ENCODE data around the gene KRTAP1-4. TPM values are rescaled to one million over a fixed set of nuclear protein-coding genes. Genes with fewer than 3 reads are reported as not detected.
"Not testable (repeated sequence)": the region's sequence is repeated elsewhere in the genome, so short reads cannot be mapped to it uniquely, and the experiment has no call there.

The KRTAP1-4 gene
- total RNA-seq, 1 donor from 2014 or later: not detected

DNA sequence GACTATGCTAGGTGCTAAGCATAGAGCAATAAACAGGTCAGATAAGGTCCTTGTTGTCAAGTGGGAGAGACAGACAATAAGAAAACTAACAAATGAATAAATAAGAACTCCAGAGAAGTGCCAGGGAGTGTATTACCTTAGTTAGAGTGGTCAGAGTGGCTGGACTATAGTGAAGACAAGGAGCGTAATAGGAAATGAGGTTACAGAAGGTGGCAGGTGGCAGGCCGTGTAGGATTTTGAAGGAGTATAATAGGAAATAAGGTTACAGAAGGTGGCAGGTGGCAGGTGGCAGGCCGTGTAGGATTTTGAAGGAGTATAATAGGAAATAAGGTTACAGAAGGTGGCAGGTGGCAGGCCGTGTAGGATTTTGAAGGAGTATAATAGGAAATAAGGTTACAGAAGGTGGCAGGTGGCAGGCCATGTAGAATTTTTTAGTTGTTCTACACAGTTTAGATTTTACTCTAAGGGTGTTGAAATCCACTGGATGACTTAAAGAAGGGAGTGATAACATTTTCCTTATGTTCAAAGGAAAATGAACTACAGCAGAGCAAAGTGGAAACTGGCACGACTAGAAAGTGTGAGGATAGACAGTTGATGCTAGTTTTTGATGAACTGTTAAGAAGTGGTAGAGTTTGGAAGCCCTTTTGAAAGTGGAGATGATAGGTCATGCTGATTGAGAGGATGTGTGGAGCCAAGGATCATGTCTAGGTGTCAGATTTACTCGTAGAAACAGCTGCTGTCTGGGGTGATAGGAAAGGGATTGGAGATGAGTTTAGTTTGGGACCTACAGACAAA lies 17.5 kb downstream of the KRTAP1-4 start:
- intact Hi-C loops (cut with DNase I): no loop called here
- DNase-seq (ENCODE audit: low spot score) (no peak), ATAC-seq (no peak)

DNA sequence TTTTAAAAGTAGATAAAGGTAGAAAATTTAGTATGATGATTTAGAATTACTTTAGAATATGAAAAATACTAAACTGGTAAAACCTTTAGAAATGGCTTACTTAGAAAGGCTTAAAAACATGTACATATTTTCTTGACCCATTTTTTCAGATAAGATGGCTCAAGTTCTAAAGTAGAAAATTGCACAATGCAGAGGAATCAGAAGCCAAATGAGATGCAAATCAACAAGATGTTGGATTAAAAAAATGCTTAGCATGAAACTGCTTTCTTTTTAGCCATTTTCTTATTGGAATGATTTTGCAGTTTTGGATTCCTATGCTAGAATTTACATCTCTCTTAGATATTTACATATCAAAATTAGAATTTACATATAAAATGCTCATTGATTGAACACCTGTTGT lies 19.6 kb downstream of the KRTAP1-4 start:
- intact Hi-C loops (cut with DNase I): no loop called here
- no peak for DNase-seq (ENCODE audit: low spot score)
- no peak for ATAC-seq

DNA sequence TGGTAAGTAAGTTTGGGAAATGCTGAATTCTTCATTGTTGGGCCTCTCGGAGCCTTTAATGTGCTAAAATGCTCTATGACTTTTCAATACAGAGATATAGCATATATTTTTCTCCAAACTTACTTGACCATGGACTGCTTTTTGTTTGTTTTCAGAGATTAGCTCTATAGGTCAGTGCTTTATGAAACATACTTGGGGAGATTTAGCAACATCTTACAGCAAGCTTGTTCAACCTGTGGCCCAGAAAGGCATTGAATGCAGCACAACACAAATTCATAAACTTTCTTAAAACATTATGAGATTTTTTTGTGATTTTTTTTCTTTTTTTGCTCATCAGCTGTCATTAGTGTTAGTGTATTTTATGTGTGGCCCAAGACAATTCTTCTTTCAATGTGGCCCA lies 20.1 kb downstream of the KRTAP1-4 start:
- DNase-seq (ENCODE audit: low spot score) (no peak), ATAC-seq (no peak)
- intact Hi-C loops (cut with DNase I): no loop called here

DNA sequence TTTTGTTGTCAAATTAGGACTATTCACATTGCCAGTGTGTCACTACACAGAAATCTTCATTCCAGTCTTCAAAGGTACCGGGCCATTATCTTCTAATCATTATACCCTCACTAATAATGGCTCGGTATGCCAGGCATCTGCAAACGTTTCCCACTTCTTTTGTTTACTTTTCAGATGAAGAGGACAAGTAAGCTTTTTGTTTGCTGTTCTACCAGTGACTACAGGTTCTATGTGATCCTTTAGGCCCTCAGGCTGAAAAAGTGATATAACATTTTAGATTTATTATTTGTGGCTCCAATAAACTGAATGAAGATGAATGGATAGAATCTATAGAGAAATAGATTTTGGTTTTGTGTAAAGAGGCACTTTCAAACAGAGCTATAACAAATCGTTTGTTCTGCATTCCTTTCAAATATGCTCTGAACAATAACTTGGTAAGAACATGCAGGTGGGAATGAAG lies 20.7 kb downstream of the KRTAP1-4 start:
- ATAC-seq (no peak), DNase-seq (ENCODE audit: low spot score) (no peak)
- intact Hi-C loops (cut with DNase I): no loop called here

DNA sequence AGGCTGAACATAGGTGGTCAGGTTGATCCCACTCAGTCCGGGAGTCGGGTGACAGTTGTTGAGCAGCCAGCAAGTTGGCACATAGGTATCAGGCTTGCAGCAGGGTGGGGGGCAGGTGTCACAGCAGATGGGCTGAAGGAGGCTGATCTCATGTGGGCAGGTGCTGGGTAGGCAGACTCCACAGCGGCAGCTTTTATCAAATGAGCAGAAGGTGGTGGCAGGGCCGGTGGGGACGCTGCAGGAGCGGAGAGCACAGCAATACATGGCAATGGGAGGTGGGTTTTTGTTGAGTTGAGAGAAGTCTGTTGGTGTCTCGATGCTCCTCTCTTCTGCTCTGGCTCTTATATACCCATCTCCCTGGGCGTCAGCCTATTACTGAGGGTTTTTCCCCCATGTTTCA lies 21.2 kb downstream of the KRTAP1-4 start, which contains the start of gene KRTAP3-1:
Gene KRTAP3-1 (minus strand): TSS at position 318 of the 400 bp plus-strand sequence. CDS start 54 bp downstream, at position 264.
- ATAC-seq (no peak), DNase-seq (ENCODE audit: low spot score) (no peak)
- intact Hi-C loops (cut with DNase I): no loop called here

DNA sequence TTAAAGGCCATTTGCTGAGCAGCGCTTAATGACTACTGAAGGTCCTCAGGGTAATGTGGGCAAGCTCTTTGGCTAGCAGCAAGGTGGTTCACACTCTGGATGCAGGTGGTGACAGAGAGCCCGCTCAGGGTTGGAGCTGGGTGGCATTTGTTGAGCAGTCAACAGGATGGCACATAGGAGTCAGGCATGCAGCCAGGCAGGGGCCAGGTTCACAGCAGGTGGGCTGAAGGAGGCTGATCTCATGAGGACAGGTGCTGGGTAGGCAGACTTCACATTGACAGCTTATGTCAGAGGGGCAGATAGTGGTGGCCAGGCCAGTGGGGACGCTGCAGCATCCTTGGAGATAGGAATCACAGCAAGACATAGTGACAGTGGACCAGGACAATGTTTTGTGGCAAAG lies 25.6 kb downstream of the KRTAP1-4 start:
- ATAC-seq: no peak
- intact Hi-C loops (cut with DNase I): no loop called here

DNA sequence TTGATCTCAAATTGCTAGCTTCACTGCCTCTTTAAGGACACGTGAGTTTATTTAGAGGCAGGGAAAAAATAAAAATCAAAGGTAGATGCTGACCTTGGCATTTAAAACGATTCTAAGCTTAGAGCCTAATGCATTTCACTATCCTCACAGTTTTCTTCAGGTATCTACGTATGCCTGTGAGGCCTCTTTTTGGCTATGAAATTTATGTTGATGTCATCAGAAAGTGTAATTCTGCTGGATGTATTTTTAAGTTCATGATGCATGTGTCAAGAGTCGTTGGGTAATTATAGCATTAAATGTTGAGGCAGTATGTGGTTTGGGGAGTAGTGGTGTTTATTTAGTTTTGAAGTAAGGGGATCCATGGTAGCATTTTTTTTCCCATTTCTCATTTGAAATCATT lies 26.1 kb downstream of the KRTAP1-4 start:
- intact Hi-C loops (cut with DNase I): no loop called here
- DNase-seq (ENCODE audit: low spot score): no peak
- no peak for ATAC-seq

More for the DNA sequence above, 25.6 kb downstream of the KRTAP1-4 start:
- DNase-seq (ENCODE audit: low spot score): no peak

DNA sequence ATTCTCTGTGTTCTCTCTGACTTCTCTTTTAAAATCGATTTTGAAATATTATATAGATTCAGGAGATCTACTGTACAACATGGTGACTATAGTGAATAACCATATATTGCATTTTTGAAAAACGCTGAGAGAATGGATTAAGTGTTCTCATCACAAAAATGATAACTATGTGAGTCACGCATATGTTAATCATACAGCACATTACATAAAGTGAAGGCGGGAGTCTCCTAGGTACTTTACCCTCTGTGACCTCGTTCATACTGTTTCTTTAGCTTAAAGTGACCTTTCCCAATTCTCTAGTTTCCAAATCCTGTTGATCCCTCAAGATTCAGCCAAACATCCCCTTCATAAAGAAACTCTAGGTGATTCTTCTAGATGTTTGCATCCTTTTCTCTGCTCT lies 27.2 kb downstream of the KRTAP1-4 start:
- intact Hi-C loops (cut with DNase I): no loop called here
- DNase-seq (ENCODE audit: low spot score) (no peak), ATAC-seq (no peak)

DNA sequence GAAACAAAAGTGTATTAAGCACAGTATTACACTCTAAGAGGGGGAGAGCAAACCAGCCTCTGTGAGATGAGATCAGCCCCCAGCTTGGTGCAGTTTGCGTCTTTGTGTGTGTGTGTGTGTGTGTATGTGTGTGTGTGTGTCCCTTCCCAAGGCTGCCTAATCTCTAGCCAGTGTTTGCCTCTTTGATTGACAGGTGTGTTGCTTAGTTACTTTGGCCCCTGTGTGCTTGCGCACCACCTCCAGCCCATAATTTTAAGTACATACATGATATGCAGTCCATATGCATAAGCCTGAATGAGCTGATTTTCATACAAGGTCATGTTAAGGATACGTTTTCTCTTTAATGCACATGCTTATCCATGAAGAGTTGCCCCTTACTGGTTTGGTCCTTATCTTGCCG lies 28.2 kb downstream of the KRTAP1-4 start:
- ATAC-seq (no peak), DNase-seq (ENCODE audit: low spot score) (no peak)
- intact Hi-C loops (cut with DNase I): no loop called here

DNA sequence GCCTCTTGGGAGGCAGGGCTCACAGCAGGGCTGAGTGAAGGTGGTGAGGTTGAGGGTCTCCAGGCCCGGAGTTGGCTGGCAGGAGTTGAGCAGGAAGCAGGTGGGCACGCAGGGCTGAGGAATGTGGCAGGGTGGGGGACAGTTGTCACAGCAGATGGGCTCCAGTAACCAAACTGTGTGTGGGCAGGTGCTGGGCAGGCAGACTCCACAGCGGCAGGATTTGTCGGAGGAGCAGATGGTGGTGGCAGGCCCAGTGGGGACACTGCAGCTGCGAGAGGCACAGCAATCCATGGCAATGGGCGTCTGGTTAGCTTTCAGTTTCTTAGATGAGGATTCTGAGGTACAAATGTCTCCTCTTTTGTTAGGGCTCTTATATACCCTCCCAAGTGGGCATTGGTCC lies 30.4 kb downstream of the KRTAP1-4 start, which contains the start of gene KRTAP3-2:
Gene KRTAP3-2 (minus strand): TSS at position 344 of the 400 bp plus-strand sequence. CDS start 53 bp downstream, at position 291.
- intact Hi-C loops (cut with DNase I); ATAC-seq; DNase-seq (ENCODE audit: low spot score): not testable (repeated sequence)

DNA sequence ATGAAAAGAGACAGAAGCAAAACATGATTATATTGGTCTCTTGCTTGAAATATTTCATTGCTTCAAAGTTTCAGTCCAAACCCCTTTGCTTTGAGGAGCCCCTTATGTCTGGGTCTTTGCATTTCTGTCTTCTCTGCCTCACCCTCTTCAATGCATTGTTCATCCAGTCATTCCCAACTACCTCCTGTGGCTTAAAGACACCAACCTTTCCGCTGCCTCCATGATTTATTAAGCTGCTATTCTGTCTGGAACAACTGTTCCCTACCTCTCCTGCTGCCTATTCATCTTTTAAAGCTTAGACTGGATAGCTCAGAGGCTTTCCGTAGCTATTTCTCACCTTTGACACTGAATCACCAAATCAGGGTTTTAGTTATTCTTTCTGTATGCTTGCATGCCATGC lies 32.6 kb downstream of the KRTAP1-4 start:
- no peak for ATAC-seq
- no peak for DNase-seq (ENCODE audit: low spot score)
- intact Hi-C loops (cut with DNase I): no loop called here

DNA sequence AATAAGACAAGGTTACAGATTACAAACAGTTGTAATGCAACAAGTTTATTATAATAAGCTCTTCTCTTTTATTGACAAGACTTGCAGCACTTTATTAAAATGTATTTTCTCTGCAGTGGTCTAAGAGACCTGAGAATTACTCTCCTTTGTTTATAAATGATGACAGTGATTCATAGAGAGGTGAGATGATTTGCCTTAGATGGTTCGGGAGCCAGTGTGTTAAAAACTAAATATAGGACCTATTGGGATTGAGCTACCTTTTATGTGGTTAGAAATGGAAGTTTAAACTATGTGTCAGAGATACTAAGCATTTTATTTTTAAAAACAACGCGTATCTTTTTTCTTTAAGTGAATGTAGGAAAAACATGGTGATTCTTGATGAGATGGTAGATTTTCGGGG lies 33.2 kb downstream of the KRTAP1-4 start:
- ATAC-seq (no peak), DNase-seq (ENCODE audit: low spot score) (no peak)
- intact Hi-C loops (cut with DNase I): no loop called here

DNA sequence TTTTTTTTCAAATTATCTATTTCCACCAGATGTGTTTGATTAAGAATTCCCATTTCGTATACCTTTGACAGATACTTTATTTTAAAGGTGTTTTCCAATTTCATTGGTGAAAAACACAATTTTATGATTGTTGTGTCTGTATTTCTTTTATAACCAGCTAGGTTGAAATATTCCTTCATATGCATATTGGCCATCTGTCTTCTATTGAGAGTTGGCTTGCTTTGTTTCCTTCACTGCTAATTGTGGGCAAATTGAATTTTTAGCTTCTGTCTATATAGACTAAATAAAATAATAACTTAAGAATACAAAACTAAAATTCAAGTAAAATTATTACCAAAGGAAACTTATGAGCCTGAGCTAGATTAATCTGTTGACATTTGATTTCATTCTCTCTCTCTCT lies 34.9 kb downstream of the KRTAP1-4 start:
- DNase-seq (ENCODE audit: low spot score) (no peak), ATAC-seq (no peak)
- intact Hi-C loops (cut with DNase I): no loop called here

DNA sequence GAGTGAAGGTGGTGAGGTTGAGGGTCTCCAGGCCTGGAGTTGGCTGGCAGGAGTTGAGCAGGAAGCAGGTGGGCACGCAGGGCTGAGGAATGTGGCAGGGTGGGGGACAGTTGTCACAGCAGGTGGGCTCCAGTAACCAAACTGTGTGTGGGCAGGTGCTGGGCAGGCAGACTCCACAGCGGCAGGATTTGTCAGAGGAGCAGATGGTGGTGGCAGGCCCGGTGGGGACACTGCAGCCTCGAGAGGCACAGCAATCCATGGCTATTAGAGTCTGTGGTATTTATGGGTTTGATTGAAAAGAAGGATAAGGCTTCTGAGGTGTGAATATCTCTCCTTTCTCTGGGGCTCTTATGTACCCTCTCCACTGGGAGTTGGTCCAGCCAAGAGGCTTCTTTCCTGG lies 36.2 kb downstream of the KRTAP1-4 start, which contains the start of gene KRTAP3-3:
Gene KRTAP3-3 (minus strand): TSS at position 326 of the 400 bp plus-strand sequence. CDS start 67 bp downstream, at position 259.
- ATAC-seq (no peak), DNase-seq (ENCODE audit: low spot score) (no peak)
- intact Hi-C loops (cut with DNase I): no loop called here

DNA sequence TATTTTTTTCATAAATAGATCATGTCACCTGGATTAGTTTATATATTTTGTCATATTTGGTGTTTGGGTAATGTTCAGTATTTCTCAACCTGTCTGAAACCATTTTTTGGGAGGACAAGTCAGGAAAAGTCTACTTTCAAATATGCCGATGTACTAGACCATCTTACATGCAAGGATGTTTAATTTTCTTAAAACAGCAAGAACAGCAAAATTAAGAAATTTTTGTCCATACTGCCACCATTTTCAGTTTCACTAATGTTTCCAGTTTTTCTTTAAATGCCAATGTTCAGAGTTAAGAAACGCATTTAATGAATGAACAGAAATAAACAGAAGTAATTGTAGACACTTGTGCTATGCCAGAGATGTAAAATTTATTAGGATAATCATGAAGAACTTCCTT lies 36.9 kb downstream of the KRTAP1-4 start:
- ATAC-seq (no peak), DNase-seq (ENCODE audit: low spot score) (no peak)
- intact Hi-C loops (cut with DNase I): no loop called here

DNA sequence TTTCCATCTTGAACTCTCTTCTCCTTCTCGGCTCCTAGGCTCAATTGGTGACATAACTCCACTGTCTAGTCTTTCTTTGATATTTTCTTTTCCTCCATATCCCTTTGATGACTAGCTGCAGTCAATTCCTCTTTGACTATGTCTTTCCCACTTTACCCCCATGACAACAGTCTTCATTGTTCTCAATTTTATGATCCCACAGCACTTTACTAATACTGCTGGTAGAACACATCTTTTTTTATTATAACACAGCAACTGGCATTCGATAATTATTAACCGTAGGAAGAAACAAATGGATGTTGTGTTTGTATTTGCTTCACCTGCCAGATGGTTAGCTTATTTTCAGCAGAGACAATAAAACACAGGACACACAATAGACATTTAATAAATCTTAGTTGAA lies 37.3 kb downstream of the KRTAP1-4 start:
- DNase-seq (ENCODE audit: low spot score) (no peak), ATAC-seq (no peak)
- intact Hi-C loops (cut with DNase I): no loop called here

DNA sequence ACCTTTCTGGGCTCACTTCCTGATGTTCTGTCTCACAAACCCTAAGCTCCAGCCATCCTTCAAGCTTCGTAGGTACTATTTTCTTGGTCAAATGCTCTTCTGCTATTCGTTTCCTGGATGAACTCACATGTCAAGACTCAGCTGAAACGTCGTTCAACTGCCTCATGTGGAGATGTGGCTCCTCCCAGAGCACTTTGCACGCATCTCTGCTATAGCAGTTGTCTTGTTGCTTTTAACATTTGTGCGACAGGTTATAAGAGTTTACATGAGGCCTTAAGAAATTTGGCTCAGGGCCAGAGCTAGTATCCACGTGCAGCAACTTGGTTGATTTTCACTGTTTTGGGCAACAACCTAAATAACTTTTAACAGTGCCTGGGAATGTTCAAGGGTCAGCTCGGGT lies 43.1 kb downstream of the KRTAP1-4 start:
- no peak for DNase-seq (ENCODE audit: low spot score)
- ATAC-seq: no peak
- intact Hi-C loops (cut with DNase I): no loop called here

DNA sequence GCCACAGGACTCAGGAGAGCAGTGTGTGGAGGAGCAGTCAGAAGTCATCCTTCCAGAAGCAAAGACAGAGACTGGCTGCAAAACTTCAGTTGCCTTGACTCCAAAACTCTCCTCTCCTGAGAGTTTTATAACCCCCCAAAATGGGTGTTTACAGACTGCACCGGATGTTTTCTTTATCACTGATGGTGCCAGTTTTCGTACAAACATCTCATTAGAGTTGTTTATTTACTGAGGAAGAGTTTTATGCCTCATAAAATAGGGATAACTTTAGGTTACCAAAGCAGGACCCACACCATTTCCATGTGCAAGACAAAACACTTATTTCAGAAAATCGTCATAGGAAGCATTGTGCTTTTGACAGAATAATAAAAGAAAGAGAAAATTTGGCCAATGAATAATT lies 45.8 kb downstream of the KRTAP1-4 start, which contains the start of gene KRT40:
Gene KRT40 (minus strand): TSS at position 101 of the 400 bp plus-strand sequence. CDS start 53 bp downstream, at position 48.
- DNase-seq (ENCODE audit: low spot score): no peak
- intact Hi-C loops (cut with DNase I): no loop called here
- ATAC-seq: no peak

DNA sequence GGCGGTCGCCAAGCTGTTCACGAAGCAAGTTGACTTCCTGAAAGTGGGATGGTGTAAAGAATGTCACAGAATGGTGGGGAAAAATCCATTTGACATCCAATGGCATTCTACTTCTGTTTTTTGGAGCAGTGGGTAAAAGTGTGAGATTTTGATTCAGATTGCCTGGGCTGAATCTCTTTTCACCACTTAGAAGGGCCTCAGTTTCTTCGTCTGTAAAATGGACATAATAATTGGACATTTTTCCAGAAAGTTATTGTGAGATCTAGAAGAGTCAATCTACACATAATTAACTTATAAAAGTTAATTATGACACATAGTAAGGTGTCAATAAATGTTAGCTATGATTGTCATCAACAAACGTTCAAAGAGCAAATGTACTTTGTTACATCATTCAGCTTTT lies 48.9 kb downstream of the KRTAP1-4 start:
- DNase-seq (ENCODE audit: low spot score) (no peak), ATAC-seq (no peak)
- intact Hi-C loops (cut with DNase I): no loop called here

DNA sequence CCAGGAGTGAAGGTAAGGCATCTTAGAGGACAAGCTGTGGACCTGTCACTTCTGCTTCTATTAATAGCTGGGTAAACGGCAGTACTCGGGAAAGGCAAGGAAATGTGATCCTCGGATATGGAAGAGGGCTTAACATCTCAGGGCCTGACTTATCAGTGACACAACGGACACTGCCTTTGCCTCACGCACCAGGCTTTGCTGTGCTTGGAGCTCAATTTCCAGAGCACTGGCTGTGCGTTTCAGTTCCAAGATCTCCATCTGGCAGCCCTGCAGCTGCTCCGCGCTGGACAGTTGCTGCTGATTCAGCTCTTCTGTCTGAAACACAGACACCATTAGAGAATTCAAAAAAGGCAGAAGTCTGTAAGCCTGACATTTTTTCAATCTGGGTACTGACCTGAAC lies 49.4 kb downstream of the KRTAP1-4 start:
- DNase-seq (ENCODE audit: low spot score) (no peak), ATAC-seq (no peak)
- intact Hi-C loops (cut with DNase I): no loop called here

DNA sequence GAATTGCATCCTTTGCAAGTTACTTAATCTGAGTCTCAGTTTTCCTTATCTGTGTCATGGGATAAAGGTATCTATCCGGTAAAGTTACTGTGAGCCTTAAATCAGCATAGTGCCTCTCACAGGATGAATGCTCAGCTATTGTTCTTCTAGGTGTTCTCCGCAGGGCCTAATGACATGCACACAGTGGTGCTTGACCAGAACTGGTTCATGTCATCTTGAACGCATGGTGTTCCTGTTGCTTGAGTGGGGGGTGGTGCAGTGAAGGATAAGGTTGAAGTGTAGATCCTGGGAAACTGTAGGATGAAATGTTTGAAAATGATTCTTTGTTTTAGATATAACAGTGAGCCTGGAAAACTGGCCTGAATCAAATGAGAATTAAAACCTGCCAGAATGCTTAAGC lies 49.9 kb downstream of the KRTAP1-4 start:
- DNase-seq (ENCODE audit: low spot score) (no peak), ATAC-seq (no peak)
- intact Hi-C loops (cut with DNase I): no loop called here

All from sciatic nerve (tissue), 2 donors.